Measurements from ENCODE around the gene DEXI. TPM values are rescaled to one million over a fixed set of nuclear protein-coding genes. Genes with fewer than 3 reads are reported as not detected.

Gene DEXI
- total RNA-seq, 1 experiment from 2014 or later = 28.3 TPM

DNA sequence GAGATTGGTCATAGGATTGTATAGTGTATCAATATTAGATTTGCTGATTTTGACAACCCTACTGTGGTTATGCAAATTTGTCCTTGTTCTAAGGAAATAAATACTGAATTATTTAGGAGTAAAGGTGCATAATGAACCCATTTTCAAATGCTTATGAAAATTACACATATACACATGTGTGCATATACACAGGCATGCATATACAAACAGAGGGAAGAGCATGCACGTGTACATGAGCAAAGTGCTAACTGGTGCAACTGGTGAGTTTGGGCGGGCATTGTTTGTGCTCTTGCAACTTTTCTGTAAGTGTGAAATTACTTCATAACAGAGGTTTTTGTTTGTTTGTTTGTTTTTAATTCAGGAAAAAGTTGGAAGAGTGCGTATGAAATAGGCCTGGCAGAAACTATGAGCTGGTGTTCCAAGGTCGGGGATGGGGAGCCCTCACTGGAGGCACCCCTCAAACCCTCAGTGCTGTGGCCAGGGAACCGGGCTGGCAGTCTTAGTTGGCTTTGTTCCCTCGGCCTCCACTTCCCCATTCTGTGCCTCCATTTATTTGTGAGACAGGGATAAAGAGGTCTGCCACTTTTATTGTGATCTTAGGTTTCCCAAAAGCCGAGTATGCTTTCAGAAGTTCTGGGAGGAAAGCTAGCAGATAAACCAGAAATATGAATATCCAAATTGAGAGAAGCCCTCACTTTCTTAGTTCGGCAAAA lies 5.8 kb downstream of the DEXI start:
- Histone ChIP-seq H2AK5ac (ENCODE audit: insufficient read length, low read length) (no peak overlapping the region), H2BK12ac (ENCODE audit: insufficient read length, low read depth, low read length) (no peak overlapping the region), H4K5ac (ENCODE audit: insufficient read length, low read depth, low read length) (no peak overlapping the region), H2BK120ac (ENCODE audit: low read depth, low read length, poor library complexity, severe bottlenecking) (no peak overlapping the region), H3K79me1 (ENCODE audit: insufficient read depth, low read depth, low read length, poor library complexity, severe bottlenecking) (peaks cover 3% of the 10 kb centered on the region), H4K20me1 (ENCODE audit: control insufficient read depth, insufficient read depth, insufficient read length) (no peaks in the 10 kb centered on the region), H3T11ph (ENCODE audit: low read length) (no peak overlapping the region), H2BK15ac (ENCODE audit: low read depth, low read length) (no peak overlapping the region), H3K79me2 (ENCODE audit: insufficient read depth, low read length) (no peaks in the 10 kb centered on the region; the same call in 1 of the 2 replicates), H3K14ac (ENCODE audit: insufficient read depth, low read length) (no peak overlapping the region), H3K27me3 (ENCODE audit: insufficient read depth, low read length) (no peaks in the 10 kb centered on the region), H3K9ac (ENCODE audit: extremely low read depth, insufficient read length, low read length) (no peak overlapping the region), H3K4me1 (ENCODE audit: insufficient read depth, low read length) (peaks cover 3% of the 10 kb centered on the region; the same call in 1 of the 2 replicates), H3K18ac (ENCODE audit: insufficient read length, low read depth, low read length) (no peak overlapping the region), H3K27ac (ENCODE audit: insufficient read length, low read depth, low read length) (no peak overlapping the region), H2AFZ (ENCODE audit: low read length) (no peak overlapping the region), H4K8ac (replicated peaks; ENCODE audit: insufficient read length, low read depth, low read length) (no peak overlapping the region), H3K23ac (ENCODE audit: insufficient read length, low read depth, low read length) (no peak overlapping the region), H3K4ac (ENCODE audit: low read depth, low read length) (no peak overlapping the region), H3K4me2 (ENCODE audit: insufficient read depth, insufficient read length, low read length) (no peak overlapping the region), H3K23me2 (ENCODE audit: insufficient read length, low read depth, low read length, poor library complexity, severe bottlenecking) (peaks cover 4% of the 10 kb centered on the region), H2BK5ac (ENCODE audit: insufficient read length, low read length) (no peak overlapping the region), H4K91ac (ENCODE audit: insufficient read length, low read depth, low read length) (no peak overlapping the region), H3K56ac (ENCODE audit: insufficient read length, low read depth, low read length) (no peak overlapping the region), H2BK20ac (ENCODE audit: low read depth, low read length, poor library complexity, severe bottlenecking) (no peak overlapping the region), H3K9me3 (ENCODE audit: control insufficient read depth, low read depth, low read length) (no peaks in the 10 kb centered on the region)
- TF ChIP-seq, protein P1, sequence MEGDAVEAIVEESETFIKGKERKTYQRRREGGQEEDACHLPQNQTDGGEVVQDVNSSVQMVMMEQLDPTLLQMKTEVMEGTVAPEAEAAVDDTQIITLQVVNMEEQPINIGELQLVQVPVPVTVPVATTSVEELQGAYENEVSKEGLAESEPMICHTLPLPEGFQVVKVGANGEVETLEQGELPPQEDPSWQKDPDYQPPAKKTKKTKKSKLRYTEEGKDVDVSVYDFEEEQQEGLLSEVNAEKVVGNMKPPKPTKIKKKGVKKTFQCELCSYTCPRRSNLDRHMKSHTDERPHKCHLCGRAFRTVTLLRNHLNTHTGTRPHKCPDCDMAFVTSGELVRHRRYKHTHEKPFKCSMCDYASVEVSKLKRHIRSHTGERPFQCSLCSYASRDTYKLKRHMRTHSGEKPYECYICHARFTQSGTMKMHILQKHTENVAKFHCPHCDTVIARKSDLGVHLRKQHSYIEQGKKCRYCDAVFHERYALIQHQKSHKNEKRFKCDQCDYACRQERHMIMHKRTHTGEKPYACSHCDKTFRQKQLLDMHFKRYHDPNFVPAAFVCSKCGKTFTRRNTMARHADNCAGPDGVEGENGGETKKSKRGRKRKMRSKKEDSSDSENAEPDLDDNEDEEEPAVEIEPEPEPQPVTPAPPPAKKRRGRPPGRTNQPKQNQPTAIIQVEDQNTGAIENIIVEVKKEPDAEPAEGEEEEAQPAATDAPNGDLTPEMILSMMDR (conservative IDR thresholded peaks at IDR 0.05) = no peak
- DNase-seq = no peak
- H3K4me1 Mint-ChIP-seq = peaks cover 19 to 23% of the 10 kb centered on the region in 2 experiments
- H3K27me3 Mint-ChIP-seq (ENCODE audit: low read depth) = no peaks in the 10 kb centered on the region
- no peak overlapping the region for H3K4me3 Mint-ChIP-seq
- peaks cover 8 to 31% (median 14%) of the 10 kb centered on the region in 3 experiments for H3K36me3 Mint-ChIP-seq (ENCODE audit: insufficient read depth in 1 of 3, low read depth in 3 of 3)
- no CpG with 5 or more reads among the region's 8 CpGs for WGBS (ENCODE audit: extremely low coverage, insufficient read length, low lambda C conversion rate)
- no peak overlapping the region for H3K27ac Mint-ChIP-seq
- no peaks in the 10 kb centered on the region for H3K9me3 Mint-ChIP-seq

All from H9 (cell line).